CD14-positive monocyte (primary cell): ENCODE measurements around the gene B4GALNT3. TPM values are rescaled to one million over a fixed set of nuclear protein-coding genes. Genes with fewer than 3 reads are reported as not detected.

ENCODE experiments used
- DNase-seq, 3 donors: peaks; one replicate each; pipeline ENCODE4 v3.0.0-alpha.2; 2011 to 2022
- H2AFZ ChIP-seq: 2 replicates; pipeline ENCODE4 v1.6.0; 2012; ENCODE audit warnings: mild to moderate bottlenecking, low read depth, low read length, inconsistent platforms; ENCODE audit not compliant: insufficient read depth, poor library complexity, severe bottlenecking
- H3K27ac ChIP-seq, 2 donors: 1 replicate in 1 of 2; 2 replicates in 1 of 2; pipeline ENCODE4 v1.5.1; 2012 to 2013; ENCODE audit warnings: low read length in 2 of 2, control low read depth in 1 of 2, inconsistent platforms in 1 of 2, low read depth in 1 of 2, mild to moderate bottlenecking in 1 of 2
- H3K27me3 ChIP-seq, 2 donors: one replicate each; pipeline versions ENCODE4 v1.6.0 to v1.6.1; 2011 to 2013; ENCODE audit warnings: low read length in 2 of 2; ENCODE audit not compliant: control insufficient read depth in 2 of 2, insufficient read depth in 2 of 2
- H3K36me3 ChIP-seq, 2 donors: replicated peaks in 1 of 2; 1 replicate in 1 of 2; 2 replicates in 1 of 2; pipeline versions ENCODE4 v1.5.1 to v1.6.1; 2012 to 2013; ENCODE audit warnings: low read length in 2 of 2, control low read depth in 1 of 2, inconsistent platforms in 1 of 2, mild to moderate bottlenecking in 1 of 2; ENCODE audit not compliant: insufficient read depth in 2 of 2, control insufficient read depth in 1 of 2
- H3K4me1 ChIP-seq, 2 donors: 1 replicate in 1 of 2; 2 replicates in 1 of 2; pipeline versions ENCODE4 v1.5.1 to v1.6.1; 2012 to 2013; ENCODE audit warnings: low read length in 2 of 2, control low read depth in 1 of 2, inconsistent platforms in 1 of 2, mild to moderate bottlenecking in 1 of 2, moderate library complexity in 1 of 2; ENCODE audit not compliant: insufficient read depth in 2 of 2, control insufficient read depth in 1 of 2
- H3K4me2 ChIP-seq: replicated peaks from 2 replicates; pipeline ENCODE3; 2012; ENCODE audit warnings: low read length, moderate library complexity, mild to moderate bottlenecking; ENCODE audit not compliant: poor library complexity, severe bottlenecking; ENCODE audit errors: extremely low read depth
- H3K4me3 ChIP-seq, 3 experiments: fragments of 200-600 bp in 1 of 3; sonication (generic) in 1 of 3; replicated peaks in 1 of 3; 1 replicate in 2 of 3; 2 replicates in 1 of 3; pipeline ENCODE4 v1.5.1; 2011 to 2013; ENCODE audit warnings: low read length in 3 of 3, mild to moderate bottlenecking in 3 of 3, control low read depth in 2 of 3, low read depth in 2 of 3, inconsistent platforms in 1 of 3, moderate library complexity in 1 of 3
- H3K79me2 ChIP-seq: 2 replicates; pipeline ENCODE4 v1.6.0; 2012; ENCODE audit warnings: mild to moderate bottlenecking, control low read depth, inconsistent platforms, low read length, moderate library complexity; ENCODE audit not compliant: insufficient read depth
- H3K9ac ChIP-seq: 2 replicates; pipeline ENCODE4 v1.6.0; 2017; ENCODE audit warnings: low read length, mild to moderate bottlenecking; ENCODE audit not compliant: insufficient read depth, poor library complexity, severe bottlenecking
- H3K9me3 ChIP-seq, 2 donors: replicated peaks in 1 of 2; 1 replicate in 1 of 2; 2 replicates in 1 of 2; pipeline versions ENCODE4 v1.5.1 to v1.6.1; 2012 to 2013; ENCODE audit warnings: low read length in 2 of 2, control low read depth in 1 of 2; ENCODE audit not compliant: control insufficient read depth in 1 of 2, insufficient read depth in 1 of 2
- H4K20me1 ChIP-seq: 2 replicates; pipeline ENCODE4 v1.6.0; 2012; ENCODE audit warnings: mild to moderate bottlenecking, low read length, control low read depth, moderate library complexity; ENCODE audit not compliant: insufficient read depth
- H3K27ac Mint-ChIP-seq, 7 donors: one replicate each; pipeline ENCODE4 v1.8.0; 2020; ENCODE audit warnings: mild to moderate bottlenecking in 7 of 7, mixed read lengths in 7 of 7, moderate library complexity in 6 of 7, inconsistent platforms in 2 of 7
- H3K27me3 Mint-ChIP-seq, 3 donors: one replicate each; pipeline ENCODE4 v1.8.0; 2021 to 2022; ENCODE audit warnings: low read depth in 3 of 3, mild to moderate bottlenecking in 3 of 3, mixed read lengths in 3 of 3, moderate library complexity in 3 of 3, inconsistent platforms in 1 of 3
- H3K36me3 Mint-ChIP-seq, 2 donors: one replicate each; pipeline ENCODE4 v1.8.0; 2020; ENCODE audit warnings: mixed read lengths in 2 of 2, inconsistent platforms in 1 of 2, mild to moderate bottlenecking in 1 of 2
- H3K4me1 Mint-ChIP-seq: one replicate; pipeline ENCODE4 v1.8.0; 2020; ENCODE audit warnings: mild to moderate bottlenecking, mixed read lengths
- H3K4me3 Mint-ChIP-seq, 2 donors: one replicate each; pipeline ENCODE4 v1.8.0; 2020; ENCODE audit warnings: mild to moderate bottlenecking in 2 of 2, mixed read lengths in 2 of 2, moderate library complexity in 1 of 2
- H3K9me3 Mint-ChIP-seq, 7 donors: one replicate each; pipeline ENCODE4 v1.8.0; 2020 to 2022; ENCODE audit warnings: mixed read lengths in 7 of 7, mild to moderate bottlenecking in 6 of 7, moderate library complexity in 6 of 7, inconsistent platforms in 2 of 7
- WGBS: methylation state at CpG from one replicate; pipeline ENCODE4 v1.1.5; 2013; ENCODE audit warnings: missing lambda C conversion rate; ENCODE audit not compliant: insufficient coverage; 5-methylcytosine and 5-hydroxymethylcytosine counted together
- intact Hi-C, 2 donors: fragments of 100-400 bp; cut with micrococcal nuclease; formaldehyde crosslinking; loops; one replicate each; pipeline versions ENCODE4 v1.15.0 to v1.15.1; 2023
- polyA plus RNA-seq, 3 donors: library from polyadenylated mRNA; depleted of rRNA in 1 of 3; unstranded in 2 of 3; stranded (reverse) in 1 of 3; fragments of 300-500 nt in 2 of 3; fragments of >200 nt in 1 of 3; fragmentation: Illumina TruSeq in 2 of 3; gene quantifications; 1 replicate in 2 of 3; 2 replicates in 1 of 3; pipeline ENCODE4 v1.2.3, GENCODE V29; 2012 to 2021
- TF ChIP-seq, protein P1 (sequence below): fragments of 200-600 bp; IDR thresholded peaks from one replicate; pipeline ENCODE4 v1.8.0; 2022; ENCODE audit warnings: antibody characterized with exemption, mild to moderate bottlenecking

The B4GALNT3 gene
- polyA plus RNA-seq, 3 donors, result 0.09 to 0.10 TPM; not detected in 1

DNA sequence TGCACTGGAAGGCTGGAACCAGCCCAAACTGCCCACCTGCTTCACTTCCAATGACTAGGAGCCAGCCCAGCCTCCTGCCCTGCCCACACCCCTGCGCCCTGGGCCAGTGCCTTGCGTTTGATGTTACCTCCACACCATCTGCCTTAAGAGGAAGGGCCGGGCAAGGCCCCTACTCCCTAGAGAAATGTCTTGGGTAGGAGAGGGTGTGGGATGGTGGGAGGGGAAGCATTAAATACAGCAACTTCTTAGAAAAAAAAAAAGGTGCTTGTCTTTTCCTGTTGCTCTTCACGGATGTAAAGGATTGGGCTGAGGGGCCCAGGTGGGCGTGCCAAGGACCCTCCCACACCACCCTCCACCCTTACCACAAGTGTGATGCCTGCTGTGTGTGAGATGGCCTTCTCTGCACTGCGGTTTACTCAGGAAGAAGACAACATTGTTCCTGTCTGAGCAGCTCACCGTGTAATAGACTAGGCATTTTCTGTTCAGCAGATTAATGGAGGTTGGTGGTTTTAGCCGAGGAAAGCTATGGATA, 103.6 kb downstream of the B4GALNT3 start:
- intact Hi-C loops, result loop anchor here in 1 of 2 donors (10.0 kb wide), 2 partner anchors 381 to 1021 kb away; partner anchors contain the start of gene RAD52
- Histone ChIP-seq H3K27ac (peak overlapping the region; percentile 93 to 95), H2AFZ (peak overlapping the region; percentile 32), H3K4me2 (peak overlapping the region; percentile 80), H3K79me2 (peaks cover 11% of the 10 kb centered on the region), H4K20me1 (no peaks in the 10 kb centered on the region), H3K4me1 (peaks cover 54% of the 10 kb centered on the region in 2 donors), H3K27me3 (no peaks in the 10 kb centered on the region), H3K9ac (peak overlapping the region; percentile 53), H3K36me3 (peaks cover 7 to 11% of the 10 kb centered on the region in 2 donors), H3K9me3 (no peaks in the 10 kb centered on the region), H3K4me3 (peak overlapping the region in 2 of 3 experiments; percentile 27 to 76)
- DNase-seq, result no peak
- TF ChIP-seq, protein P1, sequence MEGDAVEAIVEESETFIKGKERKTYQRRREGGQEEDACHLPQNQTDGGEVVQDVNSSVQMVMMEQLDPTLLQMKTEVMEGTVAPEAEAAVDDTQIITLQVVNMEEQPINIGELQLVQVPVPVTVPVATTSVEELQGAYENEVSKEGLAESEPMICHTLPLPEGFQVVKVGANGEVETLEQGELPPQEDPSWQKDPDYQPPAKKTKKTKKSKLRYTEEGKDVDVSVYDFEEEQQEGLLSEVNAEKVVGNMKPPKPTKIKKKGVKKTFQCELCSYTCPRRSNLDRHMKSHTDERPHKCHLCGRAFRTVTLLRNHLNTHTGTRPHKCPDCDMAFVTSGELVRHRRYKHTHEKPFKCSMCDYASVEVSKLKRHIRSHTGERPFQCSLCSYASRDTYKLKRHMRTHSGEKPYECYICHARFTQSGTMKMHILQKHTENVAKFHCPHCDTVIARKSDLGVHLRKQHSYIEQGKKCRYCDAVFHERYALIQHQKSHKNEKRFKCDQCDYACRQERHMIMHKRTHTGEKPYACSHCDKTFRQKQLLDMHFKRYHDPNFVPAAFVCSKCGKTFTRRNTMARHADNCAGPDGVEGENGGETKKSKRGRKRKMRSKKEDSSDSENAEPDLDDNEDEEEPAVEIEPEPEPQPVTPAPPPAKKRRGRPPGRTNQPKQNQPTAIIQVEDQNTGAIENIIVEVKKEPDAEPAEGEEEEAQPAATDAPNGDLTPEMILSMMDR, result no peak
- H3K9me3 Mint-ChIP-seq, result no peaks in the 10 kb centered on the region
- H3K4me1 Mint-ChIP-seq, result peaks cover 64% of the 10 kb centered on the region
- peak overlapping the region; percentile 38 to 100 (median 99) for H3K27ac Mint-ChIP-seq
- peaks cover 25 to 27% of the 10 kb centered on the region in 2 donors for H3K36me3 Mint-ChIP-seq
- peaks cover 2 to 5% (median 2%) of the 10 kb centered on the region in 3 donors for H3K27me3 Mint-ChIP-seq
- WGBS, result 15% methylated on average over 3 of the region's 8 CpGs
- H3K4me3 Mint-ChIP-seq, result peak overlapping the region; percentile 91 to 96

- Histone ChIP-seq H3K4me2 (peak overlapping the region; percentile 80), H3K27ac (peak overlapping the region; percentile 93 to 95), H3K4me3 (peak overlapping the region in 1 of 3 experiments; percentile 76), H3K79me2 (peaks cover 11% of the 10 kb centered on the region), H3K4me1 (peaks cover 54% of the 10 kb centered on the region in 2 donors), H3K36me3 (peaks cover 7 to 11% of the 10 kb centered on the region in 2 donors), H2AFZ (peak overlapping the region; percentile 32), H3K9me3 (no peaks in the 10 kb centered on the region), H3K9ac (no peak overlapping the region), H3K27me3 (no peaks in the 10 kb centered on the region), H4K20me1 (no peaks in the 10 kb centered on the region)
- Mint-ChIP-seq H3K4me1 (peaks cover 67% of the 10 kb centered on the region), H3K4me3 (peak overlapping the region; percentile 91 to 96), H3K27ac (peak overlapping the region in 6 of 7 donors; percentile 76 to 100 (median 98)), H3K36me3 (peaks cover 25 to 26% of the 10 kb centered on the region in 2 donors), H3K9me3 (no peaks in the 10 kb centered on the region), H3K27me3 (peaks cover 0 to 5% (median 0%) of the 10 kb centered on the region in 3 donors)
- no peak for DNase-seq
- WGBS, result 8% methylated on average over 7 of the region's 7 CpGs
- intact Hi-C loops, result loop anchor here in 1 of 2 donors (10.0 kb wide), 2 partner anchors 381 to 1021 kb away; partner anchors contain the start of gene RAD52
- TF ChIP-seq, protein P1, result no peak
Measured at GRCh38 chr12:563787-564298, 104.1 kb downstream of the B4GALNT3 start.
